ENCODE results near the gene HDAC4.

HDAC4 gene

DNA sequence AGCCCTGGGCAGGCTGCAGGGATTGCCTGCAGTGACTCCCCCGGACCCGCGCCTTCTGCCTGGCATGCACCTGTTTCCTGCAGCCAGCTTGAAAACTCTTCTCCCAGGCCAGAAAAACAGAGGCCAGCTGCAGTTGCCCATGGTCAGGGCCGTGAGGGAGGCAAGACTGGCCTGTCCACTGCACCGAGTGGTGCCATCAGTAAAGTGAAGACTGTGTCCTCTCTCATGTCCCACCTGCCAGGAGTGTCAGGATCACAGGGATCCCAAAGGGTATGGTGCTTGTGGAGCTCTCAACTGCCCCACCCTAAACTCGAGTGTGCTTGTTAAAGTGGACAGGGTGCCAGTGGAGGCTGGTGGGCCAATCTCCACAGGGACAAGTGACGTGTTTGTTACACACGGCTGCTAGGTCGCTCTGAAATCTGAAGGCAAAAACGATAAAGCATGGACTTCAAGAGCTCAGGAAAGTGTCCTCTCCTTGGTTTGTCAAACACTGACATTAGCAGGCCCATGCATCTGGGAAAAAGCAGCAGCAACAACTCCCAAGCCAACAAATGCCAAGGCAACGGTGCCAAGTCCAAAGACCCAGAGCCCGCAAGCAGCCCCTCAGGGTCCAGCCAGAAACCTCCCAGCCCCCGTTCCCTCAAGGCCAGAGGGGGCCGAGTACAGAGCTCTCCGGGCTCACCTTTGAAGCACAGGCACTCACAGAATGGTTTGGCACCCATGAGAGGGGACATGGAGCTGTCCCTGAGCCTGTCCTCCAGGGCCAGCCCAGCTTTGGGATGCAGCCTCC, 213.2 kb downstream of the HDAC4 start:
- TF ChIP-seq GATA2 (IDR thresholded peaks at IDR 0.05; ENCODE audit: low read depth, low read length), result no peak
- no peak for TF ChIP-seq GATA3 (IDR thresholded peaks at IDR 0.05; ENCODE audit: low read depth, low read length)

- no peak for TF ChIP-seq GATA3 (IDR thresholded peaks at IDR 0.05; ENCODE audit: low read depth, low read length)
- no peak for TF ChIP-seq GATA2 (IDR thresholded peaks at IDR 0.05; ENCODE audit: low read depth, low read length)
These were observed 214.1 kb downstream of the HDAC4 start for GRCh38 chr2:239186516-239187357.

DNA sequence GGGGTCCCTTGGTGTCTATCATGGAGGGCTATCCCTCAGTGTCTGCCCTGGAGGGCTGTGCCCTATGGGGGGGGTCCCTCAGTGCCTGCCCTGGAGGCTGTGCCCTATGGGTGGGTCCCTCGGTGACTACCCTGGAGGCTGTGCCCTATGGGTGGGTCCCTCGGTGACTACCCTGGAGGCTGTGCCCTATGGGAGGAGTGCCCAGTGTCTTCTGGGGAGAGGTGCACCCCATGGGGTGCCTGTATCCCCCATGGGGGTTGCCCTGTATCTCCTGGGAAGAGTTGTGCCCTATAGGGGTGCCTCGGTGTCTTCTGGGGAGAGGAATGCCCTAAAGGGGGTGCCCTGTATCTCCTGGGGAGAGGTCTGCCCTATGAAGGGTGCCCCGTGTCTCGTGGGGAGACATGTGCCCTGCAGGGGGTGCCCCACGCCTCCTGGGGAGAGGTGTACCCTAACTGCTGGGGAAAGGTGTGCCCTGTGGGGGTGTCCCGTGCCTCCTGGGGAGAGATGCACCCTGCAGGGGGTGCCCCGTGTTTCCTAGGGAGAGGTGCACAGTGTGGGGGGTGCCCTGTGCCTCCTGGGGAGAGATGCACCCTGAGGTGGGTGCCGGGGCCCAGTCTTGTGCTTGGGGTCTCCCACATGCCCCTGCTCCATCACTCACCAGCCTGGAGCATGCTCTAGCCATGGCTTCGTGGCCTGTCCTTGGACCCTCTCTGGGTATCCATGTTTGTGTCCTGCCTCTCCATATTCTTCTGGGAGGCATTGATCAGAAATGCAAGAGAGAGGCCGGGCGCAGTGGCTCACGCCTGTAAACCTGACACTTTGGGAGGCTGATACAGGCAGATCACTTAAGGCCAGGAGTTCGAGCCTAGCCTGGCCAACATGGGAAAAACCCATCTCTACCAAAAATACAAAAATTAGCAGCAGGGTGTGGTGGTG, 215.6 kb downstream of the HDAC4 start:
- TF ChIP-seq GATA3 (IDR thresholded peaks at IDR 0.05; ENCODE audit: low read depth, low read length) (no peak), GATA2 (IDR thresholded peaks at IDR 0.05; ENCODE audit: low read depth, low read length) (no peak)

DNA sequence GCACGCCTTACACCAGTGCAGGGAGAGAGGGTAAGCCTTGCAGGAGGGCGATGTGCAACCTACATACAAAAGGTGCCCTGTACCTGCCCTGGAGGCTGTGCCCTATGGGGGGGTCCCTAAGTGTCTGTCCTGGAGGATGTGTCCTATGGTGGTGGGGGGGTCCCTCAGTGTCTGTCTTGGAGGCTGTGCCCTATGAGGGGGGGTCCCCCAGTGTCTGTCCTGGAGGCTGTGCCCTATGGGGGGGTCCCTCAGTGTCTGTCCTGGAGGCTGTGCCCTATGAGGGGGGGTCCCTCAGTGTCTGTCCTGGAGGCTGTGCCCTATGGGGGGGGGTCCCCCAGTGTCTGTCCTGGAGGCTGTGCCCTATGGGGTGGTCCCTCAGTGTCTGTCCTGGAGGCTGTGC, 216.6 kb downstream of the HDAC4 start:
- no peak for TF ChIP-seq GATA3 (IDR thresholded peaks at IDR 0.05; ENCODE audit: low read depth, low read length)
- TF ChIP-seq GATA2 (IDR thresholded peaks at IDR 0.05; ENCODE audit: low read depth, low read length), result no peak

- TF ChIP-seq GATA3 (IDR thresholded peaks at IDR 0.05; ENCODE audit: low read depth, low read length) (no peak), GATA2 (IDR thresholded peaks at IDR 0.05; ENCODE audit: low read depth, low read length) (no peak)
These were observed 217.6 kb downstream of the HDAC4 start for GRCh38 chr2:239182981-239183791.

- TF ChIP-seq GATA2 (IDR thresholded peaks at IDR 0.05; ENCODE audit: low read depth, low read length) (no peak), GATA3 (IDR thresholded peaks at IDR 0.05; ENCODE audit: low read depth, low read length) (no peak)
These were observed 218.8 kb downstream of the HDAC4 start for GRCh38 chr2:239181903-239182581.

GRCh38 chr2:239181074-239181902, 219.5 kb downstream of the HDAC4 start:
- TF ChIP-seq GATA3 (IDR thresholded peaks at IDR 0.05; ENCODE audit: low read depth, low read length) (no peak), GATA2 (IDR thresholded peaks at IDR 0.05; ENCODE audit: low read depth, low read length) (no peak)

DNA sequence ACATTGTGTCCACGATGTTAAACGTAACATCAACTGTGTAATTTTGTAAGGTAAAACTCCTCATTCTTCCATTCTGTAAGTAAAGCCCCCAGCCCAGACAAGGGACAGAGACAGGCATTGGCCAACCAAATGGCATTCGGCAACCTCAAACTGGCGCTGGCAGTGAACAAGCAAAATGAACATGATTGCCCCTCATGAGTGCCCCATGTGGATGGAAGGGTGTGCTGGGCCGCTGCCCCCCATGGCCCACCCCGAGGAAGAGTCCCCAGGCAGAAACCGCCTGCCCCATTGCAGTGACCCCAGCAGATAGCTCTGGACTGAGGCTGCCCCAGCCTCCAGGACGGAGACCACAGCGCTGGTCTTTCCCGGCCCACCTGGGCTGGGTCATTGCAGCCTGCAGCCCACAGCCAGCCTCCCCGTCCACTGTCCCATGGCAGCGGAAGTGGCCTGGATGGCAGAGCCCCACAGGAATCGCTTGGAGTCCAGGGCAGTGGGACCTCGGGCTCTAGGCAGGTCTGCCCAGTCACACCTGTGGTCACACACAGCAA, 220.2 kb downstream of the HDAC4 start:
- no peak for TF ChIP-seq GATA2 (IDR thresholded peaks at IDR 0.05; ENCODE audit: low read depth, low read length)
- no peak for TF ChIP-seq GATA3 (IDR thresholded peaks at IDR 0.05; ENCODE audit: low read depth, low read length)

GRCh38 chr2:239179851-239180371, 220.9 kb downstream of the HDAC4 start:
- TF ChIP-seq GATA3 (IDR thresholded peaks at IDR 0.05; ENCODE audit: low read depth, low read length) (no peak), GATA2 (IDR thresholded peaks at IDR 0.05; ENCODE audit: low read depth, low read length) (no peak)

GRCh38 chr2:239178954-239179353, 221.9 kb downstream of the HDAC4 start:
- no peak for TF ChIP-seq GATA2 (IDR thresholded peaks at IDR 0.05; ENCODE audit: low read depth, low read length)
- TF ChIP-seq GATA3 (IDR thresholded peaks at IDR 0.05; ENCODE audit: low read depth, low read length), result no peak

- no peak for TF ChIP-seq GATA2 (IDR thresholded peaks at IDR 0.05; ENCODE audit: low read depth, low read length)
- TF ChIP-seq GATA3 (IDR thresholded peaks at IDR 0.05; ENCODE audit: low read depth, low read length), result no peak
These were observed 222.3 kb downstream of the HDAC4 start for GRCh38 chr2:239178484-239178883.

All from SH-SY5Y (cell line).